HepG2 (cell line): ENCODE measurements around the gene PAPSS2. TPM values are rescaled to one million over a fixed set of nuclear protein-coding genes. Genes with fewer than 3 reads are reported as not detected.

Experiments
- HDAC1 ChIP-seq: sonication (generic); formaldehyde crosslinking; IDR thresholded peaks from 2 replicates; pipeline ENCODE4 v1.5.1; 2020; ENCODE audit warnings: mild to moderate bottlenecking, missing genetic modification reagents
- MED1 ChIP-seq: sonication (generic); formaldehyde crosslinking; IDR thresholded peaks from 2 replicates; pipeline ENCODE4 v1.4.0; 2020; ENCODE audit warnings: missing genetic modification reagents
- ZFAT ChIP-seq: sonication (generic); formaldehyde crosslinking; conservative IDR thresholded peaks from 2 replicates; pipeline ENCODE4 v1.8.1; 2023; ENCODE audit warnings: missing genetic modification reagents, inconsistent platforms
- ZNF563 ChIP-seq: sonication (generic); formaldehyde crosslinking; IDR thresholded peaks from 2 replicates; pipeline ENCODE4 v1.8.0; 2022; ENCODE audit warnings: mild to moderate bottlenecking, moderate library complexity, missing genetic modification reagents
- ZNF816 ChIP-seq: sonication (generic); formaldehyde crosslinking; IDR thresholded peaks from 2 replicates; pipeline ENCODE4 v1.8.0; 2022; ENCODE audit warnings: missing genetic modification reagents, mild to moderate bottlenecking, borderline replicate concordance
- polyA plus RNA-seq, 8 experiments: library from polyadenylated mRNA; depleted of rRNA in 3 of 8; stranded (reverse) in 7 of 8; unstranded in 1 of 8; fragments of >200 nt; fragmentation: Illumina TruSeq in 4 of 8; extraction: Trizol in 4 of 8; gene quantifications; 2 replicates each; pipeline versions ENCODE4 v1.2.1 to v1.2.3, GENCODE V29; 2011 to 2016; ENCODE audit warnings: low read depth in 4 of 8, missing spikeins in 1 of 8, mixed read lengths in 1 of 8; ENCODE audit not compliant: insufficient read depth in 1 of 8
- total RNA-seq, 5 experiments: library from RNA; depleted of rRNA; stranded (reverse); fragments of >200 nt; fragmentation: Illumina TruSeq; extraction: Trizol; gene quantifications; 2 replicates each; pipeline ENCODE4 v1.2.3, GENCODE V29; 2016; ENCODE audit warnings: low read depth in 1 of 5
- TF ChIP-seq, protein P1 (sequence below): sonication (generic); formaldehyde crosslinking; IDR thresholded peaks from 2 replicates; pipeline ENCODE4 v1.9.0; 2021; ENCODE audit warnings: missing genetic modification reagents, borderline replicate concordance
- TF ChIP-seq, protein P2 (sequence below): sonication (generic); formaldehyde crosslinking; IDR thresholded peaks from 2 replicates; pipeline ENCODE4 v1.4.0; 2020; ENCODE audit warnings: missing genetic modification reagents, borderline replicate concordance
- TF ChIP-seq, protein P3 (sequence below): sonication (generic); formaldehyde crosslinking; IDR thresholded peaks from 2 replicates; pipeline ENCODE4 v1.5.1; 2020; ENCODE audit warnings: missing genetic modification reagents, mild to moderate bottlenecking, borderline replicate concordance
- TF ChIP-seq, protein P4 (sequence below): sonication (generic); formaldehyde crosslinking; IDR thresholded peaks from 2 replicates; pipeline ENCODE4 v1.5.1; 2020; ENCODE audit warnings: mild to moderate bottlenecking, missing genetic modification reagents, moderate library complexity
- TF ChIP-seq, protein P5 (sequence below): IDR thresholded peaks from 2 replicates; pipeline ENCODE4 v1.6.1; 2016

The PAPSS2 gene
- total and polyA plus RNA-seq, 2 of the 13 experiments (the other 11 are each of a cell fraction or from before 2014, with no cell fraction given) = 0.11 to 0.12 TPM

DNA sequence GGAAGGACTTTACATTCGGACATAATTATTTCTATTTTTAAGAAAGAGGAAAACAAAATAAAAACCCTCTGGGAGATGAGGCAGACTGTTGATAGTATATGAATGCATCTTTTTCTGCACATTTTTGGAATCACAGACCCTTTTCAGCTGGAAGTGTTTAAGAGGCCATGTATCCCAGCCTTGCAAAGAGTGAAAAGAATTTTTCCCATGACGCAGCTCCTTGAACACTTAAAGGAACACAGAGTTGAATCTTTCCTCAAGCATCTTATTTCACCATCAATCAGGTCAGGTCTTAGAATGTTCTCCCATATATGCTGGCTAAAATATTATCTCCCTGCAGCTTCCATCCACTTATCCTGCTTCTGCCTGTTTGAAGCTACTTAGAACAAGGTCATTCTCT lies 45.9 kb upstream of the PAPSS2 start (continued):
- TF ChIP-seq, protein P1, sequence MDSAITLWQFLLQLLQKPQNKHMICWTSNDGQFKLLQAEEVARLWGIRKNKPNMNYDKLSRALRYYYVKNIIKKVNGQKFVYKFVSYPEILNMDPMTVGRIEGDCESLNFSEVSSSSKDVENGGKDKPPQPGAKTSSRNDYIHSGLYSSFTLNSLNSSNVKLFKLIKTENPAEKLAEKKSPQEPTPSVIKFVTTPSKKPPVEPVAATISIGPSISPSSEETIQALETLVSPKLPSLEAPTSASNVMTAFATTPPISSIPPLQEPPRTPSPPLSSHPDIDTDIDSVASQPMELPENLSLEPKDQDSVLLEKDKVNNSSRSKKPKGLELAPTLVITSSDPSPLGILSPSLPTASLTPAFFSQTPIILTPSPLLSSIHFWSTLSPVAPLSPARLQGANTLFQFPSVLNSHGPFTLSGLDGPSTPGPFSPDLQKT = no peak
- TF ChIP-seq ZFAT (no peak), MED1 (CRISPR knock-in tag) (no peak), HDAC1 (CRISPR knock-in tag) (no peak), ZNF816 (no peak), ZNF563 (CRISPR knock-in tag) (no peak)
- TF ChIP-seq, protein P2, sequence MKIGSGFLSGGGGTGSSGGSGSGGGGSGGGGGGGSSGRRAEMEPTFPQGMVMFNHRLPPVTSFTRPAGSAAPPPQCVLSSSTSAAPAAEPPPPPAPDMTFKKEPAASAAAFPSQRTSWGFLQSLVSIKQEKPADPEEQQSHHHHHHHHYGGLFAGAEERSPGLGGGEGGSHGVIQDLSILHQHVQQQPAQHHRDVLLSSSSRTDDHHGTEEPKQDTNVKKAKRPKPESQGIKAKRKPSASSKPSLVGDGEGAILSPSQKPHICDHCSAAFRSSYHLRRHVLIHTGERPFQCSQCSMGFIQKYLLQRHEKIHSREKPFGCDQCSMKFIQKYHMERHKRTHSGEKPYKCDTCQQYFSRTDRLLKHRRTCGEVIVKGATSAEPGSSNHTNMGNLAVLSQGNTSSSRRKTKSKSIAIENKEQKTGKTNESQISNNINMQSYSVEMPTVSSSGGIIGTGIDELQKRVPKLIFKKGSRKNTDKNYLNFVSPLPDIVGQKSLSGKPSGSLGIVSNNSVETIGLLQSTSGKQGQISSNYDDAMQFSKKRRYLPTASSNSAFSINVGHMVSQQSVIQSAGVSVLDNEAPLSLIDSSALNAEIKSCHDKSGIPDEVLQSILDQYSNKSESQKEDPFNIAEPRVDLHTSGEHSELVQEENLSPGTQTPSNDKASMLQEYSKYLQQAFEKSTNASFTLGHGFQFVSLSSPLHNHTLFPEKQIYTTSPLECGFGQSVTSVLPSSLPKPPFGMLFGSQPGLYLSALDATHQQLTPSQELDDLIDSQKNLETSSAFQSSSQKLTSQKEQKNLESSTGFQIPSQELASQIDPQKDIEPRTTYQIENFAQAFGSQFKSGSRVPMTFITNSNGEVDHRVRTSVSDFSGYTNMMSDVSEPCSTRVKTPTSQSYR (CRISPR knock-in tag) = no peak
- TF ChIP-seq, protein P3, sequence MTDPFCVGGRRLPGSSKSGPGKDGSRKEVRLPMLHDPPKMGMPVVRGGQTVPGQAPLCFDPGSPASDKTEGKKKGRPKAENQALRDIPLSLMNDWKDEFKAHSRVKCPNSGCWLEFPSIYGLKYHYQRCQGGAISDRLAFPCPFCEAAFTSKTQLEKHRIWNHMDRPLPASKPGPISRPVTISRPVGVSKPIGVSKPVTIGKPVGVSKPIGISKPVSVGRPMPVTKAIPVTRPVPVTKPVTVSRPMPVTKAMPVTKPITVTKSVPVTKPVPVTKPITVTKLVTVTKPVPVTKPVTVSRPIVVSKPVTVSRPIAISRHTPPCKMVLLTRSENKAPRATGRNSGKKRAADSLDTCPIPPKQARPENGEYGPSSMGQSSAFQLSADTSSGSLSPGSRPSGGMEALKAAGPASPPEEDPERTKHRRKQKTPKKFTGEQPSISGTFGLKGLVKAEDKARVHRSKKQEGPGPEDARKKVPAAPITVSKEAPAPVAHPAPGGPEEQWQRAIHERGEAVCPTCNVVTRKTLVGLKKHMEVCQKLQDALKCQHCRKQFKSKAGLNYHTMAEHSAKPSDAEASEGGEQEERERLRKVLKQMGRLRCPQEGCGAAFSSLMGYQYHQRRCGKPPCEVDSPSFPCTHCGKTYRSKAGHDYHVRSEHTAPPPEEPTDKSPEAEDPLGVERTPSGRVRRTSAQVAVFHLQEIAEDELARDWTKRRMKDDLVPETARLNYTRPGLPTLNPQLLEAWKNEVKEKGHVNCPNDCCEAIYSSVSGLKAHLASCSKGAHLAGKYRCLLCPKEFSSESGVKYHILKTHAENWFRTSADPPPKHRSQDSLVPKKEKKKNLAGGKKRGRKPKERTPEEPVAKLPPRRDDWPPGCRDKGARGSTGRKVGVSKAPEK (CRISPR knock-in tag) = no peak
- TF ChIP-seq, protein P4, sequence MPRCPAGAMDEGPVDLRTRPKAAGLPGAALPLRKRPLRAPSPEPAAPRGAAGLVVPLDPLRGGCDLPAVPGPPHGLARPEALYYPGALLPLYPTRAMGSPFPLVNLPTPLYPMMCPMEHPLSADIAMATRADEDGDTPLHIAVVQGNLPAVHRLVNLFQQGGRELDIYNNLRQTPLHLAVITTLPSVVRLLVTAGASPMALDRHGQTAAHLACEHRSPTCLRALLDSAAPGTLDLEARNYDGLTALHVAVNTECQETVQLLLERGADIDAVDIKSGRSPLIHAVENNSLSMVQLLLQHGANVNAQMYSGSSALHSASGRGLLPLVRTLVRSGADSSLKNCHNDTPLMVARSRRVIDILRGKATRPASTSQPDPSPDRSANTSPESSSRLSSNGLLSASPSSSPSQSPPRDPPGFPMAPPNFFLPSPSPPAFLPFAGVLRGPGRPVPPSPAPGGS (CRISPR knock-in tag) = no peak
- TF ChIP-seq, protein P5, sequence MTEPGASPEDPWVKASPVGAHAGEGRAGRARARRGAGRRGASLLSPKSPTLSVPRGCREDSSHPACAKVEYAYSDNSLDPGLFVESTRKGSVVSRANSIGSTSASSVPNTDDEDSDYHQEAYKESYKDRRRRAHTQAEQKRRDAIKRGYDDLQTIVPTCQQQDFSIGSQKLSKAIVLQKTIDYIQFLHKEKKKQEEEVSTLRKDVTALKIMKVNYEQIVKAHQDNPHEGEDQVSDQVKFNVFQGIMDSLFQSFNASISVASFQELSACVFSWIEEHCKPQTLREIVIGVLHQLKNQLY (CRISPR knock-in tag) = no peak
